ENCODE results near the gene MME.

MME gene

GRCh38 chr3:155079746-155080487, at the start of gene MME:
MME (plus strand) TSS chr3:155080319; CDS start chr3:155084168, 3,849 bp downstream.
- no peak for DNase-seq

- DNase-seq, result no peak
Measured at GRCh38 chr3:155031186-155031585, 48.9 kb upstream of the MME start.

- DNase-seq, result no peak
Measured at GRCh38 chr3:155032918-155033317, 47.2 kb upstream of the MME start.

- DNase-seq, result no peak
Measured at GRCh38 chr3:155034786-155035185, 45.3 kb upstream of the MME start.

- no peak for DNase-seq
Measured at GRCh38 chr3:155035553-155035952, 44.6 kb upstream of the MME start.

GRCh38 chr3:155037508-155038202, 42.5 kb upstream of the MME start:
- no peak for DNase-seq

- no peak for DNase-seq
Measured at GRCh38 chr3:155038203-155038554, 41.9 kb upstream of the MME start.

GRCh38 chr3:155046935-155047334, 33.2 kb upstream of the MME start:
- DNase-seq, result no peak

- DNase-seq, result no peak
Measured at GRCh38 chr3:155047672-155048071, 32.4 kb upstream of the MME start.

GRCh38 chr3:155049959-155050358, 30.2 kb upstream of the MME start:
- no peak for DNase-seq

GRCh38 chr3:155052470-155052869, 27.6 kb upstream of the MME start:
- DNase-seq, result no peak

- no peak for DNase-seq
Measured at GRCh38 chr3:155053756-155054155, 26.4 kb upstream of the MME start.

- no peak for DNase-seq
Measured at GRCh38 chr3:155064920-155065319, 15.2 kb upstream of the MME start.

GRCh38 chr3:155065537-155065936, 14.6 kb upstream of the MME start:
- no peak for DNase-seq

- DNase-seq, result no peak
Measured at GRCh38 chr3:155069729-155070128, 10.4 kb upstream of the MME start.

GRCh38 chr3:155070316-155070715, 9.8 kb upstream of the MME start:
- no peak for DNase-seq

- DNase-seq, result no peak
Measured at GRCh38 chr3:155070932-155071387, 9.2 kb upstream of the MME start.

- no peak for DNase-seq
Measured at GRCh38 chr3:155075200-155075599, 4.9 kb upstream of the MME start.

GRCh38 chr3:155076888-155077287, 3.2 kb upstream of the MME start:
- no peak for DNase-seq

- DNase-seq, result no peak
Measured at GRCh38 chr3:155078711-155079467, 1.2 kb upstream of the MME start.

GRCh38 chr3:155079468-155079745, 712 bp upstream of the MME start:
- no peak for DNase-seq

GRCh38 chr3:155080692-155081091, 573 bp downstream of the MME start:
- DNase-seq, result no peak

GRCh38 chr3:155083313-155083905, 3.3 kb downstream of the MME start:
- no peak for DNase-seq

GRCh38 chr3:155084567-155084966, 4.4 kb downstream of the MME start:
- DNase-seq, result no peak

All from GDM1 (cell line).